NK-92 treated with Interleukin-12 subunit alpha and Interleukin-12 subunit beta, amount 100 ng/mL, for 24 hours (cell line): Measurements from ENCODE around the gene ATIC.
A peak's percentile ranks its signal among the peaks of the same experiment; 100 is the strongest.
"Not testable (repeated sequence)": the region's sequence is repeated elsewhere in the genome, so short reads cannot be mapped to it uniquely, and the experiment has no call there.

Source experiments
- DNase-seq: peaks from one replicate; lab custom pipeline; 2025; lab: John Stamatoyannopoulos, UW

ATIC gene

GRCh38 chr2:215311625-215312396, at the start of gene ATIC:
Gene ATIC, plus strand, starts transcription at chr2:215312059. Its CDS starts 84 bp downstream, at chr2:215312143.
- DNase-seq: peak; percentile 91

- DNase-seq: no peak
These were observed 49.6 kb upstream of the ATIC start for GRCh38 chr2:215262303-215262702.

GRCh38 chr2:215262741-215263362, 49.0 kb upstream of the ATIC start:
- DNase-seq: no peak

- DNase-seq: no peak
These were observed 47.5 kb upstream of the ATIC start for GRCh38 chr2:215264374-215264773.

GRCh38 chr2:215269397-215270117, 42.3 kb upstream of the ATIC start:
- peak; percentile 3 for DNase-seq

GRCh38 chr2:215270118-215270451, 41.8 kb upstream of the ATIC start:
- DNase-seq: no peak

- DNase-seq: no peak
These were observed 40.4 kb upstream of the ATIC start for GRCh38 chr2:215271446-215271845.

GRCh38 chr2:215272918-215273317, 38.9 kb upstream of the ATIC start:
- DNase-seq: no peak

- no peak for DNase-seq
These were observed 37.0 kb upstream of the ATIC start for GRCh38 chr2:215274829-215275228.

GRCh38 chr2:215275824-215276223, 36.0 kb upstream of the ATIC start:
- no peak for DNase-seq

- no peak for DNase-seq
These were observed 33.9 kb upstream of the ATIC start for GRCh38 chr2:215277944-215278343.

GRCh38 chr2:215280326-215280725, 31.5 kb upstream of the ATIC start:
- DNase-seq: no peak

GRCh38 chr2:215283221-215283620, 28.6 kb upstream of the ATIC start:
- no peak for DNase-seq

GRCh38 chr2:215286309-215286708, 25.6 kb upstream of the ATIC start:
- DNase-seq: no peak

- DNase-seq: no peak
These were observed 23.6 kb upstream of the ATIC start for GRCh38 chr2:215288112-215288815.

- DNase-seq: no peak
These were observed 20.8 kb upstream of the ATIC start for GRCh38 chr2:215290980-215291599.

GRCh38 chr2:215293879-215294278, 18.0 kb upstream of the ATIC start:
- DNase-seq: no peak

- no peak for DNase-seq
These were observed 12.5 kb upstream of the ATIC start for GRCh38 chr2:215299337-215299859.

- DNase-seq: no peak
These were observed 9.9 kb upstream of the ATIC start for GRCh38 chr2:215301994-215302393.

GRCh38 chr2:215311259-215311624, 617 bp upstream of the ATIC start:
- not testable (repeated sequence) for DNase-seq

GRCh38 chr2:215313255-215313613, 1.4 kb downstream of the ATIC start:
- no peak for DNase-seq

GRCh38 chr2:215314896-215315295, 3.0 kb downstream of the ATIC start:
- no peak for DNase-seq
